Esophagus muscularis mucosa (tissue), 4 donors: ENCODE measurements around the gene SLC16A5.

Experiments used
- EP300 ChIP-seq: sonication (generic); formaldehyde crosslinking; IDR thresholded peaks from one replicate; pipeline ENCODE4 v1.6.1; 2017; ENCODE audit warnings: antibody characterized with exemption
- POLR2A ChIP-seq: fragments of 450-650 bp; IDR thresholded peaks from one replicate; pipeline ENCODE4 v1.6.1; 2017; ENCODE audit warnings: antibody characterized with exemption, moderate library complexity, mild to moderate bottlenecking, low read depth
- POLR2AphosphoS5 ChIP-seq, 2 donors: sonication (generic); formaldehyde crosslinking; IDR thresholded peaks; one replicate each; pipeline ENCODE4 v1.6.1; 2017; ENCODE audit warnings: antibody characterized with exemption in 2 of 2
- TF ChIP-seq, protein P1 (sequence below), 3 experiments: fragments of 200-600 bp in 2 of 3; fragments of 450-650 bp in 1 of 3; sonication (generic) in 2 of 3; IDR thresholded peaks; one replicate each; pipeline ENCODE4 v1.5.1; 2017 to 2019; ENCODE audit warnings: antibody characterized with exemption in 3 of 3, mild to moderate bottlenecking in 2 of 3, moderate library complexity in 1 of 3

DNA sequence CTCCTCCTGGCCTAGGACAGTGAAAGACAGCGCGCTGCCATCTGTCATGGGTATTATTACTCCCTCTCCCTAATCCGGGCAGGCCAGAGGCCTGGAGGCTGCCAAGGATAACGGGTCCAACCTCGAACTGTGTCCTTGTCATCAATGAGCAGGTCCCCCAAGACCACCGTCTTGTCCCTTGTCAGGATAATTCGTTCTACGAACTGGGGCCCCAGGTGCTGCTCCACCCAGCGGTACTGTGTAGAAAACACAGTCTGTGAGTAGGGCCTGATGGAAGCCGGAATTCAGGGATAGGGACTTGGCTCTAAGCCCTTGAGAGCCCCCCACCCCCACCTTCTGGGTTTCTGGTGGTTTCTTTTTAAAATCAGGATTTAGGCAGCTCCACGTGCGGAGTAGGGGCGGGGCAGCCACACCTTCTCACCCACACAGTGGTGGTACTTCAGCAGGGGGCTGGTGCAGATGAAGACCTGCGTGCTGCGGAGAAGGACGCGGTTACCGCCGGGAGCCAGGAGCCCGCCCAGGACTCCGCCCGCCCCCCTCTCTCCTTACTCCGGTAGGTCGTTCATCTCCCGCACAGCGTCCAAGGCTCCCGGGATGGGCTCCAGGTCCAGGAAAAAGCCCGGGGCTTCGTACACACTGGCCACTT, 43.0 kb downstream of the SLC16A5 start:
- TF ChIP-seq, protein P1, sequence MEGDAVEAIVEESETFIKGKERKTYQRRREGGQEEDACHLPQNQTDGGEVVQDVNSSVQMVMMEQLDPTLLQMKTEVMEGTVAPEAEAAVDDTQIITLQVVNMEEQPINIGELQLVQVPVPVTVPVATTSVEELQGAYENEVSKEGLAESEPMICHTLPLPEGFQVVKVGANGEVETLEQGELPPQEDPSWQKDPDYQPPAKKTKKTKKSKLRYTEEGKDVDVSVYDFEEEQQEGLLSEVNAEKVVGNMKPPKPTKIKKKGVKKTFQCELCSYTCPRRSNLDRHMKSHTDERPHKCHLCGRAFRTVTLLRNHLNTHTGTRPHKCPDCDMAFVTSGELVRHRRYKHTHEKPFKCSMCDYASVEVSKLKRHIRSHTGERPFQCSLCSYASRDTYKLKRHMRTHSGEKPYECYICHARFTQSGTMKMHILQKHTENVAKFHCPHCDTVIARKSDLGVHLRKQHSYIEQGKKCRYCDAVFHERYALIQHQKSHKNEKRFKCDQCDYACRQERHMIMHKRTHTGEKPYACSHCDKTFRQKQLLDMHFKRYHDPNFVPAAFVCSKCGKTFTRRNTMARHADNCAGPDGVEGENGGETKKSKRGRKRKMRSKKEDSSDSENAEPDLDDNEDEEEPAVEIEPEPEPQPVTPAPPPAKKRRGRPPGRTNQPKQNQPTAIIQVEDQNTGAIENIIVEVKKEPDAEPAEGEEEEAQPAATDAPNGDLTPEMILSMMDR (IDR thresholded peaks at IDR 0.05): peak in 2 of 3 experiments; percentile 44 to 55
- no peak for TF ChIP-seq POLR2A
- TF ChIP-seq EP300: no peak
- no peak for TF ChIP-seq POLR2AphosphoS5 (IDR thresholded peaks at IDR 0.05)
